GM18511 (cell line): ENCODE data around the gene MVB12B.

ENCODE experiments used
- ATAC-seq: cut with Tn5 transposase; IDR thresholded peaks from one replicate; pipeline ENCODE4 v1.9.1; 2021; ENCODE audit warnings: mild to moderate bottlenecking, moderate library complexity; ENCODE audit not compliant: unreplicated experiment

The MVB12B gene

DNA sequence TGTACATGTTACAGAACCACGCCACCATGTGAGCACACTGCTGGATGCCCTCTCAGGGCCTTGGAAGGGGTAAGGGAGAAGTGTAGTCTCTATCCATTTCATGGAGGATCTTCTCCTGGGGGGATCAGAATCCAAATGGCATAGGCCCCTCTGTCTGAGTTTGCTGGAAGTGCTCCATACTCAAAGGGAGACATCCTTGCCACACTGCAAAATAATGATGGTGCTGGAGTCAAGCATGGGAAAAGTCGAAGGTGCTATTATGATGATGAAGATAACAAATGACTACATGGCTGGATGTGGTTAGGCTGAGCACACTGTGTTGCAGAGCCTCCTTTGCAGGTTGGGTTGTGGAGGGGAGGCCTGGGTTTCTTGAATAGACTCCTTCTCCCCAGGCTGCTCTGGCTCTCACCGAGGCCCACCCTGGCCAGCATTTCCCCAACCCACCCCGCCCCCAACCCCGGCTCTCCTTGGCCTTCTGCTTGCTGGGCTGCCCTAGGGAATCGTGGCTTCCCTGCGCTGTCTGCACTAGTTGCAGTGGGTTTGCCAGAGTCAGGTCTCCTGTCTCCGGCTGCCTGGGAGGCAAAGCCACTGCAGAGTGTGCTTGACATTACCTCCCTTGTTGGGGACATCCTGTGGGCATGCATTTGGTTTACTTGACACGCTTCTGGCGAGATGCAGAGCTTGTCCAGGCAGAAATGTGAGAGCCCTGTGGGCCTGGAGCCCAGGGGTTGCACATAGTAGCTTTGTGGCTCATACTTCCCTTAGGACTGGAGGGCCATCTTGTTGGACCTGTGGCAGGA lies 3.0 kb downstream of the MVB12B start:
- no peak for ATAC-seq

DNA sequence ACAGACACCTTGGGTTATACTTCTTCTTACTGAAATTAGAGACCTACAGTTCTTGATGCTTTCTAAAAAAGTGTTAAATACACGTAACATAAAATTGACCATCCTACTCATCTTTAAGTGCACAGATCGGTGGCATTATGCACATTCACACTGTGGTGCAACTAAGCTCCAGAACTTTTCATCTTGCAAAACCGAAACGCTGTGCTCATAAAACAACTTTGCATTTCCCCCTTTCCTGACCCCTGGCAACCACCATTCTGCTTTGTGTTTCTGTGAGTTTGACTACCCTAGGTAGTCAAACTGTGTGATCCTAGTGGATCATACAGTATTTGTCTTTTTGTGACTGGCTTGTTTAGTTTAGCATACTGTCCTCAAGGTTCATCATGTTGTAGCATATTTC lies 3.9 kb downstream of the MVB12B start:
- no peak for ATAC-seq

DNA sequence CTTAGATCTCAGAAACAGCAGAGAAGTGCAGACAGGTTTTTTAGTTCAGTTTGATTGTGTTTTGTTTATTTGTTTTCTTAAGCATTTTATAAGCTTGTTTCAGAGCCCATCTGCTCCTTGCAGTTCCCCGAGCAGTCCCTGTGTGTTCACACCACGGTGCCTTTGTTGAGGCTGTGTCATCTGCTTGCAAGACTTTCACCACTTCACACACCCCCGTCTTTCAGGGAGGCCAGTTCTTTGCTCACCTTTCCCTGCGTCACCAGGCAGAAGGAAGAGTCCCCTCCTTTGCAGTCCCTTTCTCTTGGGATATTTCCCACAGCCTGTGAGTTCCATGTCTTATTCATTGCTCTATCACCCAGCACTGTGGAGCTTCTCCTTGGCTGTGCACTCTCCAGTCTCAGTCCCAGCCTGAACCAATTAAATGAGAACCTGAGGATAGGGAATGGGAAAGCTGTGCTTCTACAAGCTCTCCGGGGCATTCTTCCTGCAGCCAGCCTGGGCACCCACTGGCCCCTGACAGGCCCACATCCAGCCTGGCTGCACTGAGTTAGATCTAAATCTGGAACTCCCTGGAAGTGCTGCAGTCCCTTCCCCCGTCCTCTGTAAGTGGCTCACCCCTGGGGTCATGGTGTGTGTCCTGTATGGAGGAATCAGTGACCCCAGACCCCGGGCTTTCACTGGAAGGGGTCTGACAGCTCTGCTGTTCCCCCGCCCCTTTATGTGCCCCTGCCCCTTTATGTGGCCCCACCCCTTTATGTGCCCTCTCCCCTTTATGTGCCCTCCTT lies 5.5 kb downstream of the MVB12B start:
- no peak for ATAC-seq

DNA sequence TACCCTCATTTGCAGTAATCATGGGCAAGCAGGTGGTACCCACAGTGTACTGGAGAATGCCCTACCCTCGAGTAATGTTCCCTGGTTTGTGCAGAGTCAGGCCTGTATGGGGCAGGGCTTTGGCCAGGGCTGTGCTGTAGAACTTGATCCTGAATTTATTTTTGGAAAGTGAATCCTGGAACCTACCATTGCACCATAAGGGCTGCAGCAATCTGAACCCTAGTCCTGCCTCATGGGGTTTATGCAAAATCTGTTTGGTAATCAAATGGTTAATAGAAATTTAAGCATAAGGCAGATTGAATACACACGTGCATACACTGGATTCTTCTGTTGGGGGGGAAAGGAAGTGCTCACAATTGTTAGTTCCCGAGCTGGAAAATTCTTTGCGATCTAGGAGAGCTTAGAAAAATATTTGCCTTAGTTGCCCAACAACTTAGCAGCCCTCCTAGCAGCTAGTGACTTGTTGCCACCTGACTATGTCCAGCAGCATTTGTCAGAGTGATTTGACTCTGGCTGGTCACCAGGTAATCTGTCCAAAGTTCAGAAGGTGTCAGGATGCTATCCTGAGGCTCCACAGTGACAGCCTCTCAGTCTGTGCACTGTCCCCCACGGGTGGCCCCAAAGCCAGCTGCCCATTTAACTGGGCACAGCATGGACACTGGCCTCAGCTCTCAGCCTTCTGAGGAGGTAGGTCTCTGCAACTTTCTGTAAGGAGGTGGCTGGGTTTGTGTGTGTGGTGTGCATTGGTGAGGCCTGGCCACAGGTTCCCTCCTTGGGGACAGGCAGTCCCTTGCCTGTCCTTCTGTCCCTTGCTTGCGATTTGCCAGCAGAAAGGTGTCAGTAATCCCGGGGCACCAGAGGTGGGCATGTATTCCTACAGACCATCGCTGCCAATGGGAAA lies 8.3 kb downstream of the MVB12B start:
- no peak for ATAC-seq

DNA sequence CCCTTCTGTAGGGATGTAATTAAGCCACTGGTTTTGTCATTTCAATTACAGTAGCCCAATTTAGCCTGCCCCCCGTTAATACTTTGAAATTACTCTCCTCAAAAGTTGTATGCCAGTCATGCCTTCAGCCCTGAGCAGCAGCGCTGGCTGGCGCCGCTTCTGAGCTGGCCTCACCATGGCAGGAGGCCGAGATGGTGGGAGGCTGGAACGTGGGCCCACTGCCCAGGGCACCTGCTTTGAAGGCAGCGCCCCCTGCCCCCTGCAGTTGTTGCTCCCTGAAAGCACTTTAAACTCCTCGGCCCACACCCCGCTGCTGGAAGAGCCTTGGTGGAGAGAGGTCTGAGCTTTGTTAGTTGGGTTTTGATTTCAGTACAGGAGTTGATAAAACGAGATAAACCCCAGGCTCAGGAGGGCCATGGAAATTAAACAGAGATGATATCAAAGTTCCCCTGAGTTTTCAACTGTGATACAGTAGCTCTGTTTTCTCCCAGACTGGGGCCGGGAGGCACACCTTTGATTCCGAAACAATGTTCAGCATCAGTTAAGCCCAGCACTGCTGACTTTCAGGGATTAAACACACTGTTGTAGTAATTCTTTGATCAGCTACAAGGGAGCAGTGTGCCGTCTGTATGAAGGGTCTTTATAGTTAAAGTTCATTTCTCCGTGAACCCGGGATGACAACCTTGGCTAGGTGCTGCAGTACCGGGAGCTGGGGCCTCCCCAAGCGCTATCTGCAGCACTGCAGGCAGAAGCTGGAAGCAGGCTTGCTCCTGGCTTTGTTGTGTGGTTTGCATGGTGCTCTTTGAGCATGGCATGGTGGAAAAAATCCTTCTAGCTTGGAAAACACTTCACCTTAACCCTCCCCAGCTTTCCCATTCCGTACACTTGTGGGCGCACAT lies 9.5 kb downstream of the MVB12B start:
- ATAC-seq: no peak

- no peak for ATAC-seq
Observed at GRCh38 chr9:126336736-126337325, 10.2 kb downstream of the MVB12B start.

DNA sequence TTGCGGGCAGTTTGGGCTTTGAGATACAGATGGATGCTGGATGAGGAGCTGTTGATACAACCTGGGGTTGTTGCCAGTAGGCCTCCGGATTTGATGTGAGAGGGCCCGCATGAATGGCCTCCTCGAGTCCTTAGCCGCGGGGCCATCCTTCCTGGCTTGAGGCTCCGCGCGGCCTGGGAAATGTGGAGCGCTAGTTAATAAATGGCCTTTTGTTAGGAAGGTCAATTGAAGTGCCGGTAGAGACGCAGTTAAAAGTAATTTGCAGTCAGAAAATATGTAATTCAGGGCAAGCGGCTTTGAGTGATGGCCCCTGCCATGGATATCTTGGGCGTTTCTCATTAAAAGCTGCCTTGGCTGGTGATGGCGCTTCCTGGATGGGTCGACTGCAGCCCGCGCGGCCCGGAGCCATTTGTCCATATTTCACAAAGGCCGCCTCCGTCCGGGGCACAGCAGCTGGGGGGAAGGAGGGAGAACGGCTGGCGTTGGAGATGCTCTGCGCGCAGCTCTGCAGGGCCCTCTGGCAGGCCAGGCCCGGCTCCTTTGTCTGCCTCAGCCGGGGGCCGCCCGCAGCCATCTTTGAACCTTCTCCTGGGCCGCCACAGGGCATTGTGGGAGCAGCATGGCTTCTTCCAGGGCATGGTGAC lies 11.2 kb downstream of the MVB12B start:
- ATAC-seq: no peak

DNA sequence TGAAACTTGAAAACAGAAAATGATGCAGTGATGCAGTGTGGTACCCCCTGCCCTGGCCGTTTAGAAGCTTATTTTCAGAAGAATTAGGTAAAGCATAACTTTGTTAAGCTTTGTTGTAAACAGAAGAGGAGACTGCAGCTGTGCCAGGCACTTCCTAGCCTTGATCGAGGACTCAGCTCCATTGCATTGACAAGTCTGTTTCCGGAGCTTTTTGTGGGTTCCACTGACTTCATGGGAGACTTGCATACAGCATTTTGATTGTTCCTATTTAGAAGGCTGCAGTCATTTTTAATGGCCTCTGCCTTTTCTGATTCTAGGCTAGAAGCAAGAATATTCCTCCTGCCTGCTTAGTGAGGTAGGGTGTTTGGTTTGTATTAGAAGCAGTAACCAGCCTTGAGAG lies 12.3 kb downstream of the MVB12B start:
- no peak for ATAC-seq

DNA sequence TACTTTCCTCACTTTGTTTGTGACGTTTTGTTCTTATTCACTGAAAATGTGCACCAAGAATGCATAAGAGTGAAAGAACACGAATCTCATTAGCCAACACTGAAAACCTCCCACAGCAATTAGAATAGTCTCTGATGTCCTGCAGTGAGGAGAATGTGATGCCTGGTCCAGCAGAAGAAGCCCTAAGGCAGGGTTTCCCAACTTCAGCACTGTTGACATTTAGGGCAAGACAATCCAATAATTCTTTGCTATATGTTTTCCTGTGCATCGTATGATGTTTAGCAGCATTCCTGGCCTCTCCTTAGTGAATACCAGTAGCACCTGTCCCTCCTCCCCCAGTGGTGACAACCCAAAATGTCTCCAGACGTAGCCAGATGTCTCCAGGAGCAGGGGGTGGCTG lies 14.8 kb downstream of the MVB12B start:
- ATAC-seq: no peak

GRCh38 chr9:126341902-126342301 lies 15.3 kb downstream of the MVB12B start:
- ATAC-seq: no peak

DNA sequence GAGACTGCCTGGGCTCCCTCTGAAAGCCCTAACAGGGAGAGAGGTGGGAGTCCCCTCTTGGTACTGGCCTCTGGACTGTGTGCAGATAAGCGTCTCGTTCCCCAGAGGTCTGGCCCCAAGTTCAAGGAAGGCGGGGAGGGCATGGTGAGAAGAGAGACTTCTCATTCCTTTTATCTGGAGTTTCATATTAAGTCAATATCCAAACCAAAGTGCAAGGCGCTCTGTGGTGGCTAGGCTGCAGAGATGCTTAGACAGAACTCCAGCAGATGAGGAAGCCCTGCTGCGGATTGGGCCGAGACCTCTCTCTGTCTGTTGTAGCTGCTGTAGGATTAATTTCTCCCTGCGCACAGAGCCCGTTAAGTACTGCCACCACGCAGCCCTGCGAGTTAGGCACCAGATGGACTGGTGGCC lies 16.0 kb downstream of the MVB12B start:
- ATAC-seq: no peak

- ATAC-seq: no peak
Observed at GRCh38 chr9:126343271-126343700, 16.7 kb downstream of the MVB12B start.

GRCh38 chr9:126346031-126346430 lies 19.4 kb downstream of the MVB12B start:
- no peak for ATAC-seq

DNA sequence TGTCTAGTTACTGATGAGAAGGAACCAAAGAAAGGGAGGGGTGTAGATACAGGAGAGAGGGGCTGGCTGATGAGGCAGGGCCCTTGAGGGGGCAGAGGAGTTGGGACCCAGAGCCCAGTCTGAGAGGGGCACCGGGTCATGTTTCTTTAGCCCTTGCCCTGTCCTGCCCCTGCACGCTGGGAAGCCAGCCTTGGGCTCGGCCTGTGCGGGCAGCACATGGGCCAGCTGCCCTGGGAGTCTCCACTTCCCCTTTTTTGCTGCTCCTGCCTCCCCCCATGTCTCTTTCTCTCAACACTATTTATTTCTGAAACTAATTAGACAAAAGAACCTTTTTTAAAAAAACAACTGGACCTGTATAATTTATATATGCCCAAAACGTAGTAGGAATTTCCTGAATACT lies 20.5 kb downstream of the MVB12B start:
- no peak for ATAC-seq

DNA sequence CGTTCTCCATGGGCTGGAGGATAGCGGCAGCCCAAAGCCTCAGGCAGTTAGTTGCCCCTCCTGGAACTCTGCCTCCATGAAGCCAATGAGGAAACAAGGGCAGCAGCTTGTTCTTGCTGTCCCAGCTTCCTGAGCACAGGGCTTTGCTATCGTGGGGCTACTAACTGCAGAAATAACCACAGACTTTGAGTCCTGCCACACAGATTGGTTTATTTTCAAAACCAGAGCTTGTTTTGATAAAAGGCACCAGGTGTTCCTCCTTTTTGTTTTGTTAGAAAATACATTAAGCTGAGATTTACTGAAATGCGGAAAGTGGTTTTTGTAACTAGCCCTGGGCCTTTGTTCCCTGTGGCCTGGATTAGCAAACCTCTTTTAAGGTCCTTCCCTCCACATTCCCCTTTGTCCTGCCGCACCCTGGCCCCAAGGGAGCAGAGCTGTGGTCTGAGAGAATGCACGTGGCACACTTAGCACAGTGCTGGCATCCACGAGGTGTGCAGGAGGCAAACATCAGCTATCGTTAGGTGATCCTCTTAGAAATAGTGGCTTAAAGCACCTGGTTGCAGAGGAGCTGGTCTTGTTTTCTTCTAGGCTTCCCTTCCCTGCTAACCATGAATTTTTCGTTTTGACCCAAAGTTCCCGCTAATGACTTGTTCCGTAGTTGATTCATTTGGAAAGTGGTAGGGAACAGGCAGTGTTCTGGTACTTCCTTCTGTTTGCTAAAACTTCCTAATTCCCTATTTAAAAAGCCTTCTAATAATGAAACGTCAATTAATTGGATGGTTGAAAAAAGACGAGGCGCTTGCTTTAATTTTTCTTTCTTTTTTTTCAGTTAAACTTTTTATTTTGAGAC lies 21.5 kb downstream of the MVB12B start:
- ATAC-seq: no peak

DNA sequence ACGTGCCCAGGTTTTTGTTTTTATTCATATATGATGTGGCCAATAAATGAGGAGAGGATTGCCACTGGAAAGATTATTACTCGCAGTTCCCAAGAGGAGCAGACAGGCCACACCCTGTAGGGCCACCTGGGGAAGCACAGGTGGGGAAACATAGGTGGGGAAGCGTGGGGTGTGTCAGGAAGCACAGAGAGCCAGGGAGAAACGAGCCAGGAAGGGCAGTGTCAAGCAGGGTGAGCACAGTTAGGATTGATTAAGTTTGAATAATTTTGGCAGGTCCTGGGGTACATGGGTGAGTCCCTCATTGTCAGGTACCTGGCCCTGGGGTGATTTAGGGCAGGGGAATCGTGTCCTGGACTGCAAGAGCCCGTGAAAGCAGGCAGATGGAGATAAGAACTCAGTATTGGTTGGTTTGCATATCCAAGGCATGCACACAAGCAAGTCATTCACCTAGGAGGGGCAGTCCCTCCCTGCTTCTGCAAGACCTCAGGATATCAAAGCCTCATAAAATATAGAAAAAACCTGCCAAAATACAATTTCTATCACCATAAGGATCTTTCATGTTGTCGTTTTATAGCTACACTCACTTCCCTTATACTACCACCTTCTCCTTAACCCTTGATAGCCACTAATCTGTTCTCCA lies 22.4 kb downstream of the MVB12B start:
- no peak for ATAC-seq

DNA sequence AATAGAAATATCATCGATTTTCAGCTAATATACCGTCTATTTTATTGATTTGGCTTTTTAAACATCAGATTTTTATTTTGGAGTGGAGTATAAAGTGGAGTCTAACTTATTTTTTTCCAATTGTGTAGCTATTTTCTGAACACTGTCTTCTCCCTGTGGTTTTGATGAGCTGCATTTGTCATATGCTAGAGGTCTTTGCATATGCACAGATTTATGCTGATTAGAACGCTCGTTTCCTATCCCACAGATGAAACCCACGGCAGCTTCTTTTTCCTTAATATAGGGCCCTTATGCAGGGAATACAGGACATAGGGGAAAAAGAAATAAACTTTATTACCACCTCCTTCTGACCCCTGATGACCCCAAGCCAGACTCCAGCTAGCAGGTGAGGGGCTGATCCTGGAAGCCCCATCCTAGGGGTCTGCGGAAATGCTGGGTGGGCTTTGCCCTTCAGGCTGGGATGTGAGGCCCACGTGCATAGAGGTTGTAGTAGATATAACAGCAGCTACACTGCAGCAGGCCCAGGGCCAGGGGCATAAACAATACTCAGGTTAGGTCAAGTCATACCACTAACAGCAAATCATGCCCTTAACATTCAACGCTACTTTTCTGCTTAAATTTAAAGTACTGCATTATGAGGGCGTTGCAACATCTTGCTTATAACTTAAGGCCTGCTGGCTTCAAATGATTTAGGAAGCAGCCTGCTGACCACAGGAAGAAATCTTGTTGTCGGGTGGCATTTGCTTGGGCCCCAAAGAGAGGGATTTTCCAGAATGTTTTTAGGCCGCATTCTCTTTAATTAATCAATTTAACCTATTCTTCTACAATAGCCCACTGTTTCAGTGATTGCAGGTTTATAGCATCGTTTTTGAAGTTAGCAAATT lies 28.5 kb downstream of the MVB12B start:
- no peak for ATAC-seq
